Colon (tissue), 2 donors: ENCODE data around the gene PPP1R13L.
"Not testable (repeated sequence)": the region's sequence is repeated elsewhere in the genome, so short reads cannot be mapped to it uniquely, and the experiment has no call there.

Experiments
- FAIRE-seq: peaks from 2 replicates; lab custom pipeline; 2012; peaks lifted over from hg19 to GRCh38; lab: Jason Lieb, UNC
- donor health status: control.
- donor health status: control.

PPP1R13L gene

GRCh38 chr19:45404557-45405434, at the start of gene PPP1R13L:
PPP1R13L (minus strand) TSS chr19:45405069; CDS start chr19:45398318, 6,751 bp downstream.
- FAIRE-seq: no peak

GRCh38 chr19:45451850-45452387, 47.0 kb upstream of the PPP1R13L start:
- no peak for FAIRE-seq

GRCh38 chr19:45451131-45451849, 46.4 kb upstream of the PPP1R13L start:
- FAIRE-seq: no peak

- FAIRE-seq: no peak
Observed at GRCh38 chr19:45450012-45450333, 45.1 kb upstream of the PPP1R13L start.

GRCh38 chr19:45448887-45449299, 44.0 kb upstream of the PPP1R13L start:
- no peak for FAIRE-seq

- no peak for FAIRE-seq
Observed at GRCh38 chr19:45448425-45448756, 43.5 kb upstream of the PPP1R13L start.

- no peak for FAIRE-seq
Observed at GRCh38 chr19:45446944-45447343, 42.1 kb upstream of the PPP1R13L start.

GRCh38 chr19:45446295-45446694, 41.4 kb upstream of the PPP1R13L start:
- no peak for FAIRE-seq

GRCh38 chr19:45445139-45445538, 40.3 kb upstream of the PPP1R13L start:
- no peak for FAIRE-seq

GRCh38 chr19:45444318-45445041, 39.6 kb upstream of the PPP1R13L start:
- no peak for FAIRE-seq

- FAIRE-seq: no peak
Observed at GRCh38 chr19:45443462-45444317, 38.8 kb upstream of the PPP1R13L start.

GRCh38 chr19:45442778-45443461, 38.1 kb upstream of the PPP1R13L start:
- FAIRE-seq: no peak

GRCh38 chr19:45442408-45442777, 37.5 kb upstream of the PPP1R13L start:
- no peak for FAIRE-seq

GRCh38 chr19:45440873-45441654, 36.2 kb upstream of the PPP1R13L start:
- no peak for FAIRE-seq

- no peak for FAIRE-seq
Observed at GRCh38 chr19:45440259-45440638, 35.4 kb upstream of the PPP1R13L start.

GRCh38 chr19:45439569-45440258, 34.8 kb upstream of the PPP1R13L start:
- no peak for FAIRE-seq

- no peak for FAIRE-seq
Observed at GRCh38 chr19:45439190-45439568, 34.3 kb upstream of the PPP1R13L start.

GRCh38 chr19:45437328-45437727, 32.5 kb upstream of the PPP1R13L start:
- FAIRE-seq: no peak

- not testable (repeated sequence) for FAIRE-seq
Observed at GRCh38 chr19:45432543-45432942, 27.7 kb upstream of the PPP1R13L start.

GRCh38 chr19:45431008-45431407, 26.1 kb upstream of the PPP1R13L start:
- FAIRE-seq: not testable (repeated sequence)
